CD4-positive, alpha-beta T cell (primary cell): Measurements from ENCODE around the gene FXYD6. TPM values are rescaled to one million over a fixed set of nuclear protein-coding genes. Genes with fewer than 3 reads are reported as not detected.

Source experiments
- ATAC-seq: fragments of 200-7000 bp; cut with Tn5 transposase; one replicate; pipeline ENCODE4 v1.10.0; 2022; ENCODE audit warnings: mild to moderate bottlenecking; ENCODE audit not compliant: poor library complexity
- CTCF ChIA-PET: fragments of 350-600 bp; sonication (Branson Sonifier 250); formaldehyde crosslinking; loops from one replicate; lab custom pipeline; 2021; ENCODE audit warnings: antibody characterized with exemption, inconsistent platforms; lab: Charles Lee
- POLR2A ChIA-PET: fragments of 350-600 bp; sonication (Branson Sonifier 250); formaldehyde crosslinking; loops from one replicate; lab custom pipeline; 2021; ENCODE audit warnings: antibody characterized with exemption, inconsistent platforms; lab: Charles Lee
- DNase-seq, 14 experiments: peaks; one replicate each; pipeline ENCODE4 v3.0.0-alpha.2; 2013 to 2020; ENCODE audit warnings: mixed read lengths in 2 of 14
- H3K27ac ChIP-seq, 2 donors: one replicate each; pipeline versions ENCODE4 v1.5.1 to v1.7.0; 2013; ENCODE audit warnings: low read length in 2 of 2, low read depth in 1 of 2, mild to moderate bottlenecking in 1 of 2
- H3K27me3 ChIP-seq, 2 experiments: 1 replicate in 1 of 2; 2 replicates in 1 of 2; pipeline versions ENCODE4 v1.6.1 to v1.7.0; 2013; ENCODE audit warnings: low read length in 2 of 2, control low read depth in 1 of 2, mild to moderate bottlenecking in 1 of 2, moderate library complexity in 1 of 2; ENCODE audit not compliant: insufficient read depth in 2 of 2, control insufficient read depth in 1 of 2
- H3K36me3 ChIP-seq: one replicate; pipeline ENCODE4 v1.6.1; 2013; ENCODE audit warnings: low read length, control low read depth; ENCODE audit not compliant: insufficient read depth
- H3K4me1 ChIP-seq: one replicate; pipeline ENCODE4 v1.6.1; 2013; ENCODE audit warnings: low read length, control low read depth; ENCODE audit not compliant: insufficient read depth
- H3K4me3 ChIP-seq: one replicate; pipeline ENCODE4 v1.5.1; 2013; ENCODE audit warnings: mild to moderate bottlenecking, low read length, moderate library complexity
- H3K9me3 ChIP-seq, 2 experiments: 1 replicate in 1 of 2; 2 replicates in 1 of 2; pipeline versions ENCODE4 v1.6.1 to v1.7.0; 2013; ENCODE audit warnings: low read length in 2 of 2, mild to moderate bottlenecking in 2 of 2, control low read depth in 1 of 2, moderate library complexity in 1 of 2; ENCODE audit not compliant: control insufficient read depth in 1 of 2, insufficient read depth in 1 of 2
- H3K27ac Mint-ChIP-seq: one replicate; pipeline ENCODE4 v1.8.0; 2020; ENCODE audit warnings: mixed read lengths
- H3K27me3 Mint-ChIP-seq: one replicate; pipeline ENCODE4 v1.8.0; 2021; ENCODE audit warnings: mixed read lengths
- H3K36me3 Mint-ChIP-seq: one replicate; pipeline ENCODE4 v1.8.0; 2021; ENCODE audit warnings: low read depth, mixed read lengths
- H3K4me1 Mint-ChIP-seq: one replicate; pipeline ENCODE4 v1.8.0; 2021; ENCODE audit warnings: low read depth, mixed read lengths
- H3K4me3 Mint-ChIP-seq: one replicate; pipeline ENCODE4 v1.8.0; 2020; ENCODE audit warnings: mild to moderate bottlenecking, mixed read lengths
- H3K9me3 Mint-ChIP-seq: one replicate; pipeline ENCODE4 v1.8.0; 2020; ENCODE audit warnings: mixed read lengths
- CTCF ChIP-seq: fragments of 200-600 bp; IDR thresholded peaks from one replicate; pipeline ENCODE4 v1.8.0; 2022; ENCODE audit warnings: antibody characterized with exemption, mild to moderate bottlenecking
- intact Hi-C, 2 experiments: fragments of 100-400 bp; cut with DNase I in 1 of 2; cut with micrococcal nuclease in 1 of 2; formaldehyde crosslinking; loops; one replicate each; pipeline versions ENCODE4 v1.15.1 to v1.9.0; 2023 to 2025; cut with DNase I, micrococcal nuclease
- total RNA-seq, 174 experiments: library from RNA in 2 of 174; stranded (reverse) in 2 of 174; gene quantifications; one replicate each; pipeline ENCODE4 v1.2.3 and lab custom pipeline; 2021 to 2026

Gene FXYD6
- total RNA-seq, 2 experiments from 2014 or later, result not detected

DNA sequence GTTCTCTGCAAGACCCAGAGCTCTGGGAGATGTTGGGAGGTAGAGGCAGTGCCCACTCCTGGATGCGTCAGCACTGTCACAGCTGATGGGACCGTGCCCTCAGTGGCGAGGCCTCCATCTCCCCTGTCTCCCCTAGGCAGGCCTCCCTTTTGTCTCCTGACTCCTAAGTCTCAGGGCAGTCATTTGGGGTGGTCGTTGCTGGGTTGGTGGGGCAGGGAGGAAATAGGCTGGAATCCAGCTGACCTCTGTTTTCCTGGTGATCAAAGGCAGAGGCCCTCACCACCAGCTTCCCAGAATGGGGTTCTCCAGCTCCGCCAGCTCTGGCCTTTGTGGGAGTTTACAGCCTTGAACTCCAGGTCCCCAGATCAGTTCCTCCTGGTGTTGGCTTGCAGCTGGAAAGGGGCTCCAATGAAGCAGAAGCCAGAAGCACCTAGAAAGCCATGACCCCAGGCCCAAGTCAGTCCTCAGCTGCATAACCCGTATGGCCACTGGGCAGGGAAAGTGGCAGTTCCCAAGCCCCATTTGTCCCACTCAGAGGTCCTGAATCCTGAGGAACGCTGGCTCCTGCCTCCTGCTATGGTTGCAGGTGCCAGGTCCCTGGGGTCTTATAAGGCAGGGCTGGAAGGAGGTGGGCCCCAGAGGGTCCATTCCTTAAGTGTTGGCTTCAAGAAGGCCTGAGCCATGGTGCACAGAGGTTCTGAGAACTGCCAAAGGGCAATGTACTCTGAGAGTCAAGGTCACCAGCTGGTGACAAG is 44.6 kb downstream of the FXYD6 start:
- no peaks in the 10 kb centered on the region for H3K9me3 Mint-ChIP-seq
- no peak overlapping the region for H3K4me3 Mint-ChIP-seq
- Histone ChIP-seq H3K27me3 (no peaks in the 10 kb centered on the region), H3K36me3 (no peaks in the 10 kb centered on the region), H3K9me3 (no peaks in the 10 kb centered on the region), H3K27ac (no peak overlapping the region), H3K4me1 (peaks cover 45% of the 10 kb centered on the region), H3K4me3 (no peak overlapping the region)
- no peak for TF ChIP-seq CTCF
- intact Hi-C loops, result no loop called here
- H3K4me1 Mint-ChIP-seq, result peaks cover 36% of the 10 kb centered on the region
- ChIA-PET CTCF (interaction anchor here (1.6 kb wide), 1 partner anchor 115 kb away, joined by 5 read pairs; no protein-coding TSS in a partner anchor), POLR2A (no interaction called here)
- ATAC-seq, result no peak
- no peak for DNase-seq
- no peaks in the 10 kb centered on the region for H3K27me3 Mint-ChIP-seq
- H3K36me3 Mint-ChIP-seq, result no peaks in the 10 kb centered on the region
- peak overlapping the region; percentile 10 for H3K27ac Mint-ChIP-seq

DNA sequence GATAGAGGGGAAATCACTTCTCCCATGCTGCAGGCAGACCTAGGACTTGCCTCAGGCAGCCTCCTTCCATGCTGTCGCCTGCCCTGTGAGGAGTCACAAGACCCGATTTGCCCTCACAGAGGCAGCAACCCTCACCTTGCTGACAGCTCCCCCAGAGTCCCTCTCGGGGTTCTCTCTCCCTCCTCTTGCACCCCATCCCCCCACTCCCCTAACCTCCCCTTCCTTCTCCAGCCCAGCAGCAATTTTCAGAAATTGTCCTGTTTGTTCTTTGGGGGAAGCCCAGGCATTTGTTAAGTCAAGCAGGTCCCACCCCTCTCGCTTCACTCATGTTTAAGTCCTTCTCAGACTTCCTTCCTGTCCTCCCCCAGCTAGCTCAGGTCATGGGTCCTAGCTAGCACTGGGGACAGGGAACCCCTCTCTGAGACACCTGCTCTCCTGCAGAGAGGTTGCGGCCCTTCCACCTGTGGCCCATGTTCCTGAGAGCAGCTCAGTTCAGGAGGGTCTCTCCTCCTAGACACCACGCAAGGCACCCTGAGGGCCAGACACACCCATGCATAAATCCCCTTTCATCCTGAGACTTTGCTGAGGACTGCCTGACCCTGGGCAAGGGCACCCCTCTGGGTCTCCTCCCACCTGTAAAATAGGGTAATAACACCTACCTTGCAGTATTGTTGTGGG is 45.6 kb downstream of the FXYD6 start:
- ATAC-seq, result no peak
- CTCF ChIA-PET, result interaction anchor here (4.5 kb wide), 1 partner anchor 14 kb away, joined by 18 read pairs; no protein-coding TSS in a partner anchor
- Mint-ChIP-seq H3K27ac (peak overlapping the region; percentile 70), H3K36me3 (no peaks in the 10 kb centered on the region), H3K4me3 (no peak overlapping the region), H3K27me3 (no peaks in the 10 kb centered on the region), H3K4me1 (peaks cover 46% of the 10 kb centered on the region), H3K9me3 (no peaks in the 10 kb centered on the region)
- no peak overlapping the region for H3K27ac ChIP-seq
- no peaks in the 10 kb centered on the region for H3K9me3 ChIP-seq
- POLR2A ChIA-PET, result no interaction called here
- H3K36me3 ChIP-seq, result no peaks in the 10 kb centered on the region
- intact Hi-C loops, result no loop called here
- DNase-seq, result peak in 3 of 14 experiments; percentile 30 to 37 (median 35)
- H3K27me3 ChIP-seq, result no peaks in the 10 kb centered on the region
- H3K4me3 ChIP-seq, result no peak overlapping the region
- TF ChIP-seq CTCF, result no peak
- peaks cover 45% of the 10 kb centered on the region for H3K4me1 ChIP-seq

- peak in 1 of 14 experiments; percentile 5 for DNase-seq
- ATAC-seq, result no peak
- Histone ChIP-seq H3K36me3 (no peaks in the 10 kb centered on the region), H3K4me1 (peaks cover 45% of the 10 kb centered on the region), H3K27me3 (no peaks in the 10 kb centered on the region), H3K4me3 (no peak overlapping the region), H3K9me3 (no peaks in the 10 kb centered on the region), H3K27ac (no peak overlapping the region)
- Mint-ChIP-seq H3K4me3 (no peak overlapping the region), H3K4me1 (peaks cover 47% of the 10 kb centered on the region), H3K27me3 (no peaks in the 10 kb centered on the region), H3K36me3 (no peaks in the 10 kb centered on the region), H3K27ac (peak overlapping the region; percentile 70), H3K9me3 (no peaks in the 10 kb centered on the region)
- intact Hi-C loops, result no loop called here
- ChIA-PET POLR2A (no interaction called here), CTCF (interaction anchor here (4.5 kb wide), 1 partner anchor 13 kb away, joined by 18 read pairs; no protein-coding TSS in a partner anchor)
- no peak for TF ChIP-seq CTCF
These were observed 46.4 kb downstream of the FXYD6 start for GRCh38 chr11:117830072-117830471.
